Adrenal gland (tissue), 5 donors: ENCODE results near the gene MRGPRF.
"Not testable (repeated sequence)": the region's sequence is repeated elsewhere in the genome, so short reads cannot be mapped to it uniquely, and the experiment has no call there.

Source experiments
- CTCF ChIP-seq, 6 experiments: fragments of 450-650 bp in 4 of 6; fragments of 200-600 bp in 2 of 6; sonication (generic) in 1 of 6; IDR thresholded peaks; 1 replicate in 5 of 6; 2 replicates in 1 of 6; pipeline versions ENCODE4 v1.5.1 to v1.8.0; 2016 to 2021; ENCODE audit warnings: antibody characterized with exemption in 6 of 6, mild to moderate bottlenecking in 2 of 6, moderate library complexity in 1 of 6
- POLR2A ChIP-seq, 2 donors: fragments of 450-650 bp; IDR thresholded peaks; one replicate each; pipeline ENCODE4 v1.6.1; 2017; ENCODE audit warnings: antibody characterized with exemption in 2 of 2, mild to moderate bottlenecking in 2 of 2, moderate library complexity in 1 of 2
- donor health status: DM: no; HTN: no; CAD: no.

GRCh38 chr11:68999748-69000355 is 13.2 kb downstream of the MRGPRF start:
- TF ChIP-seq CTCF, POLR2A (IDR thresholded peaks at IDR 0.05): not testable (repeated sequence)
